ENCODE measurements around the gene MCM5. TPM values are rescaled to one million over a fixed set of nuclear protein-coding genes. Genes with fewer than 3 reads are reported as not detected.

The MCM5 gene
- total RNA-seq, 2 donors from 2014 or later = 155 to 179 TPM

DNA sequence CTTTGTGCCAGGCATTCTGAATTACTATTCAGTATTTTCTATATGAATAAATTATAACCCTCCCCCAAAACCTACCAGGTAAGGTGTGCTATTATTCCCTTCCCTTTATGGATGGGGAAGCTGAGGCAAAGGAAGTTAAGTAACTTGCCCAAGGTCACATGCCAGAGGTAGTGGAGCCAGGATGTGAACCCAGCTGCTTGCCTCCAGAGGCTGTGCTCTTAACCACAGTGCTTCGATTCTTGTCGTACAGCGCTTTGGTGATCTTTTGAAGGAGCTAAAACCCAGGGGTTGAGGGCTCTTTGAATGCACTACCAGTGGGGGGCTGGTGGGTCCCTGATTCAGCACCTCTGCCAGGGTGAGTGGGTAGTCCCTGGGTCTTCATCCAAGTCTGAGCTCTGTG lies 18.8 kb downstream of the MCM5 start:
- DNase-seq = no peak
- Mint-ChIP-seq H3K4me1 (no peaks in the 10 kb centered on the region), H3K9me3 (no peaks in the 10 kb centered on the region), H3K36me3 (ENCODE audit: low read depth) (peaks cover 79% of the 10 kb centered on the region), H3K27ac (no peak overlapping the region), H3K27me3 (ENCODE audit: insufficient read depth) (no peaks in the 10 kb centered on the region), H3K4me3 (no peak overlapping the region)
- H3K27ac ChIP-seq (ENCODE audit: low read depth, low read length) = no peak overlapping the region
- H3K4me3 ChIP-seq (ENCODE audit: low read length) = no peak overlapping the region
- H3K9ac ChIP-seq (ENCODE audit: extremely low read depth, low read length, poor library complexity, severe bottlenecking) = no peak overlapping the region
- TF ChIP-seq, protein P1, sequence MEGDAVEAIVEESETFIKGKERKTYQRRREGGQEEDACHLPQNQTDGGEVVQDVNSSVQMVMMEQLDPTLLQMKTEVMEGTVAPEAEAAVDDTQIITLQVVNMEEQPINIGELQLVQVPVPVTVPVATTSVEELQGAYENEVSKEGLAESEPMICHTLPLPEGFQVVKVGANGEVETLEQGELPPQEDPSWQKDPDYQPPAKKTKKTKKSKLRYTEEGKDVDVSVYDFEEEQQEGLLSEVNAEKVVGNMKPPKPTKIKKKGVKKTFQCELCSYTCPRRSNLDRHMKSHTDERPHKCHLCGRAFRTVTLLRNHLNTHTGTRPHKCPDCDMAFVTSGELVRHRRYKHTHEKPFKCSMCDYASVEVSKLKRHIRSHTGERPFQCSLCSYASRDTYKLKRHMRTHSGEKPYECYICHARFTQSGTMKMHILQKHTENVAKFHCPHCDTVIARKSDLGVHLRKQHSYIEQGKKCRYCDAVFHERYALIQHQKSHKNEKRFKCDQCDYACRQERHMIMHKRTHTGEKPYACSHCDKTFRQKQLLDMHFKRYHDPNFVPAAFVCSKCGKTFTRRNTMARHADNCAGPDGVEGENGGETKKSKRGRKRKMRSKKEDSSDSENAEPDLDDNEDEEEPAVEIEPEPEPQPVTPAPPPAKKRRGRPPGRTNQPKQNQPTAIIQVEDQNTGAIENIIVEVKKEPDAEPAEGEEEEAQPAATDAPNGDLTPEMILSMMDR (conservative IDR thresholded peaks at IDR 0.05) = no peak
- H3K9me3 ChIP-seq (ENCODE audit: control insufficient read depth, low read length) = no peaks in the 10 kb centered on the region
- H3K4me1 ChIP-seq (ENCODE audit: control insufficient read depth, insufficient read depth, low read length) = no peaks in the 10 kb centered on the region
- 96 to 100% methylated on average over 1 to 3 of the region's 3 CpGs for WGBS, 2 experiments (ENCODE audit: insufficient coverage in 1 of 2, insufficient read length in 1 of 2)
- H3K36me3 ChIP-seq (ENCODE audit: control insufficient read depth, insufficient read depth, low read length) = peaks cover 86% of the 10 kb centered on the region
- H3K27me3 ChIP-seq (ENCODE audit: control insufficient read depth, insufficient read depth, low read length, poor library complexity, severe bottlenecking) = no peaks in the 10 kb centered on the region

GRCh38 chr22:35419756-35420155 lies 19.8 kb downstream of the MCM5 start:
- no peaks in the 10 kb centered on the region for H3K9me3 ChIP-seq (ENCODE audit: control insufficient read depth, low read length)
- Mint-ChIP-seq H3K27me3 (ENCODE audit: insufficient read depth) (no peaks in the 10 kb centered on the region), H3K27ac (no peak overlapping the region), H3K36me3 (ENCODE audit: low read depth) (peaks cover 81% of the 10 kb centered on the region), H3K9me3 (no peaks in the 10 kb centered on the region), H3K4me3 (no peak overlapping the region), H3K4me1 (peaks cover under 1% of the 10 kb centered on the region)
- H3K4me1 ChIP-seq (ENCODE audit: control insufficient read depth, insufficient read depth, low read length) = no peaks in the 10 kb centered on the region
- H3K9ac ChIP-seq (ENCODE audit: extremely low read depth, low read length, poor library complexity, severe bottlenecking) = no peak overlapping the region
- no peak overlapping the region for H3K27ac ChIP-seq (ENCODE audit: low read depth, low read length)
- WGBS, 2 experiments (ENCODE audit: insufficient coverage in 1 of 2, insufficient read length in 1 of 2) = 95% methylated on average over 10 of the region's 10 CpGs; no CpG with 5 or more reads in 1 of the 2 experiments
- H3K4me3 ChIP-seq (ENCODE audit: low read length) = no peak overlapping the region
- H3K36me3 ChIP-seq (ENCODE audit: control insufficient read depth, insufficient read depth, low read length) = peaks cover 91% of the 10 kb centered on the region
- H3K27me3 ChIP-seq (ENCODE audit: control insufficient read depth, insufficient read depth, low read length, poor library complexity, severe bottlenecking) = no peaks in the 10 kb centered on the region
- no peak for DNase-seq
- TF ChIP-seq, protein P1 (conservative IDR thresholded peaks at IDR 0.05) = no peak

GRCh38 chr22:35421121-35421520 lies 21.2 kb downstream of the MCM5 start:
- Histone ChIP-seq H3K9ac (ENCODE audit: extremely low read depth, low read length, poor library complexity, severe bottlenecking) (no peak overlapping the region), H3K27ac (ENCODE audit: low read depth, low read length) (no peak overlapping the region), H3K4me3 (ENCODE audit: low read length) (no peak overlapping the region), H3K4me1 (ENCODE audit: control insufficient read depth, insufficient read depth, low read length) (peaks cover 5% of the 10 kb centered on the region), H3K27me3 (ENCODE audit: control insufficient read depth, insufficient read depth, low read length, poor library complexity, severe bottlenecking) (no peaks in the 10 kb centered on the region), H3K36me3 (ENCODE audit: control insufficient read depth, insufficient read depth, low read length) (peaks cover 88% of the 10 kb centered on the region), H3K9me3 (ENCODE audit: control insufficient read depth, low read length) (no peaks in the 10 kb centered on the region)
- Mint-ChIP-seq H3K27me3 (ENCODE audit: insufficient read depth) (no peaks in the 10 kb centered on the region), H3K9me3 (no peaks in the 10 kb centered on the region), H3K36me3 (ENCODE audit: low read depth) (peaks cover 69% of the 10 kb centered on the region), H3K4me1 (peaks cover 7% of the 10 kb centered on the region), H3K27ac (peak overlapping the region; percentile 21), H3K4me3 (no peak overlapping the region)
- peak; percentile 73 for DNase-seq
- TF ChIP-seq, protein P1 (conservative IDR thresholded peaks at IDR 0.05) = peak; percentile 55
- WGBS, 2 experiments (ENCODE audit: insufficient coverage in 1 of 2, insufficient read length in 1 of 2) = 93 to 96% methylated on average over 8 to 12 of the region's 12 CpGs
